Hepatocyte (in vitro differentiated cells): ENCODE results near the gene CORO1C. TPM values are rescaled to one million over a fixed set of nuclear protein-coding genes. Genes with fewer than 3 reads are reported as not detected.

Source experiments
- DNase-seq: peaks from one replicate; pipeline ENCODE4 v3.0.0-alpha.2; 2016; ENCODE audit warnings: low spot score
- H2AFZ ChIP-seq: fragments of 200-600 bp; sonication (generic); 2 replicates; pipeline ENCODE4 v1.6.0; 2016; ENCODE audit warnings: antibody characterized with exemption, mild to moderate bottlenecking
- H3K27ac ChIP-seq: fragments of 200-600 bp; sonication (generic); 2 replicates; pipeline ENCODE4 v1.5.1; 2016; ENCODE audit warnings: mild to moderate bottlenecking
- H3K27me3 ChIP-seq: fragments of 200-600 bp; sonication (generic); 2 replicates; pipeline ENCODE4 v1.6.1; 2016
- H3K36me3 ChIP-seq: fragments of 200-600 bp; sonication (generic); replicated peaks from 2 replicates; pipeline ENCODE4 v1.5.1; 2016; ENCODE audit warnings: low read depth; ENCODE audit not compliant: insufficient read depth
- H3K4me1 ChIP-seq: fragments of 200-600 bp; sonication (generic); 2 replicates; pipeline ENCODE4 v1.5.1; 2016; ENCODE audit warnings: mild to moderate bottlenecking, moderate library complexity; ENCODE audit not compliant: insufficient read depth
- H3K4me2 ChIP-seq: fragments of 200-600 bp; sonication (generic); 2 replicates; pipeline ENCODE4 v1.6.0; 2016
- H3K4me3 ChIP-seq: fragments of 200-600 bp; sonication (generic); 2 replicates; pipeline ENCODE4 v1.5.1; 2016; ENCODE audit warnings: mild to moderate bottlenecking
- H3K79me2 ChIP-seq: fragments of 200-600 bp; sonication (generic); 2 replicates; pipeline ENCODE4 v1.6.0; 2017; ENCODE audit warnings: mild to moderate bottlenecking
- H3K9me2 ChIP-seq: fragments of 200-600 bp; sonication (generic); replicated peaks from 2 replicates; pipeline ENCODE4 v1.6.0; 2017; ENCODE audit warnings: mild to moderate bottlenecking; ENCODE audit not compliant: insufficient read depth
- H3K9me3 ChIP-seq: fragments of 200-600 bp; sonication (generic); 2 replicates; pipeline ENCODE4 v1.5.1; 2016; ENCODE audit warnings: low read depth, mild to moderate bottlenecking
- H4K20me1 ChIP-seq: fragments of 200-600 bp; sonication (generic); 2 replicates; pipeline ENCODE4 v1.6.0; 2016; ENCODE audit warnings: mild to moderate bottlenecking; ENCODE audit not compliant: insufficient read depth, poor library complexity, severe bottlenecking
- CTCF ChIP-seq: fragments of 200-600 bp; sonication (generic); IDR thresholded peaks from 2 replicates; pipeline ENCODE4 v1.5.1; 2016; ENCODE audit warnings: antibody characterized with exemption, mild to moderate bottlenecking; ENCODE audit not compliant: poor library complexity
- EZH2 ChIP-seq: fragments of 200-600 bp; sonication (generic); IDR thresholded peaks from 2 replicates; pipeline ENCODE4 v1.6.1; 2016; ENCODE audit warnings: antibody characterized with exemption, mild to moderate bottlenecking, borderline replicate concordance
- EZH2phosphoT487 ChIP-seq: fragments of 200-600 bp; sonication (generic); IDR thresholded peaks from one replicate; pipeline ENCODE4 v1.6.1; 2018; ENCODE audit warnings: antibody characterized with exemption, mild to moderate bottlenecking, low read depth, moderate library complexity; ENCODE audit not compliant: unreplicated experiment, severe bottlenecking
- WGBS: methylation state at CpG from one replicate; pipeline ENCODE4 v1.1.6; 2016; ENCODE audit warnings: low lambda C conversion rate; ENCODE audit errors: missing lambda C conversion rate; 5-methylcytosine and 5-hydroxymethylcytosine counted together
- polyA plus RNA-seq: library from polyadenylated mRNA; unstranded; fragments of >200 nt; fragmentation: Nextera tagmentation; extraction: Ambion mirVana; gene quantifications from 2 replicates; pipeline ENCODE4 v1.2.1, GENCODE V29; 2016
- total RNA-seq: library from RNA; depleted of rRNA; stranded (reverse); fragments of >200 nt; gene quantifications from 2 replicates; pipeline ENCODE4 v1.2.3, GENCODE V29; 2014

CORO1C gene
- total and polyA plus RNA-seq, 2 experiments from 2014 or later, result 110 to 137 TPM

GRCh38 chr12:108599948-108600701 lies 131.2 kb downstream of the CORO1C start:
- no peak overlapping the region for H3K4me3 ChIP-seq
- peaks cover 36% of the 10 kb centered on the region for H3K79me2 ChIP-seq

DNA sequence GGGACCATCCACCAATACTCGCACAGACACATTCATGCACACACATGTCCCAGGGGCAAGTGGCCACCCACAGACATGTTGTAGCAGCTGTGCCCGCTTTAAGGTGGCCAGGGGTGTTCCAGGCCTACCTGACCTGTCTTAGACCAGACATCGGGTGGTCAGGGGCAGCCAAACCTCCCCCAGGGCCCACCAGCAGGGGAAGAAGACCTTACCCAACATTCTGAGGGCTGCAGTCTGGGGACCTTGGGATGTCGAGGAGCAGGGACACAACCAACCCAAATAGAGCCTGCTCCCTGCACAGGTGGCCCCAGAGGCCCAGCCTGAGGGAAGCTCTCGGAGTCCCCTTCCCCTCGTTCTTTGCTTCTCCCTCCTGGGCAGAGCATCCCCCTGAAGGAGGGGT lies 131.8 kb downstream of the CORO1C start:
- Histone ChIP-seq H3K4me1 (peaks cover 8% of the 10 kb centered on the region), H3K4me3 (no peak overlapping the region), H3K9me3 (no peaks in the 10 kb centered on the region), H3K27ac (no peak overlapping the region), H3K9me2 (no peaks in the 10 kb centered on the region), H3K4me2 (no peak overlapping the region), H3K79me2 (peaks cover 39% of the 10 kb centered on the region), H3K27me3 (no peaks in the 10 kb centered on the region), H2AFZ (no peak overlapping the region), H4K20me1 (no peaks in the 10 kb centered on the region), H3K36me3 (no peaks in the 10 kb centered on the region)
- WGBS, result 76% methylated on average over 6 of the region's 6 CpGs
- no peak for DNase-seq
- TF ChIP-seq EZH2phosphoT487 (no peak), EZH2 (no peak), CTCF (no peak)

More at GRCh38 chr12:108599948-108600701, 131.2 kb downstream of the CORO1C start:
- Histone ChIP-seq H2AFZ (no peak overlapping the region), H3K4me1 (peaks cover 8% of the 10 kb centered on the region), H3K27ac (no peak overlapping the region), H3K9me3 (no peaks in the 10 kb centered on the region), H3K27me3 (no peaks in the 10 kb centered on the region), H3K4me2 (no peak overlapping the region), H4K20me1 (no peaks in the 10 kb centered on the region), H3K36me3 (no peaks in the 10 kb centered on the region), H3K9me2 (no peaks in the 10 kb centered on the region)
- 89% methylated on average over 10 of the region's 10 CpGs for WGBS
- no peak for DNase-seq
- TF ChIP-seq EZH2 (no peak), CTCF (no peak), EZH2phosphoT487 (no peak)

GRCh38 chr12:108598553-108599250 lies 132.6 kb downstream of the CORO1C start:
- Histone ChIP-seq H3K27me3 (no peaks in the 10 kb centered on the region), H3K27ac (peak overlapping the region; percentile 85), H3K4me1 (peaks cover 8% of the 10 kb centered on the region), H3K9me2 (no peaks in the 10 kb centered on the region), H3K36me3 (no peaks in the 10 kb centered on the region), H3K79me2 (peaks cover 39% of the 10 kb centered on the region), H3K4me3 (no peak overlapping the region), H3K9me3 (no peaks in the 10 kb centered on the region), H2AFZ (no peak overlapping the region), H3K4me2 (peak overlapping the region; percentile 82), H4K20me1 (no peaks in the 10 kb centered on the region)
- 89% methylated on average over 11 of the region's 11 CpGs for WGBS
- DNase-seq, result no peak
- TF ChIP-seq EZH2phosphoT487, result no peak
- TF ChIP-seq EZH2, result no peak
- TF ChIP-seq CTCF, result no peak
